ENCODE data around the gene FSIP1.
A peak's percentile ranks its signal among the peaks of the same experiment; 100 is the strongest.

FSIP1 gene

DNA sequence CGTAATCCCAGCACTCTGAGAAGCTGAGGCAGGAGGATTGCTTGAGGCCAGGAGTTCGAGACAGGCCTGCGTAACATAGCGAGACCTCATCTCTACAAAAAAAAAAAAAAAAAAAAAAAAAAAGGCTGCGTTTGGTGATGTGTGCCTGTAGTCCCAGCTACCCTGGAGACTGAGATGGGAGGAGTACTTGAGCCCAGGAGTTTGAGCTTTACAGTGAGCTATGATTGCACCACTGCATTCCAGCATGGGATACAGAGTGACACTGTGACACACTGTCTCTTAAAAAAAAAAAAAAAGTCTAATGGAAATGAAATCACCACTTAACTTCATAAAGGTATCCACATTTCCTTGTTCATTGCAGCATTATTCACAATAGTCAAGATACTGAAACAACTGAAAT, 136.2 kb downstream of the FSIP1 start:
- no peak for DNase-seq (ENCODE audit: low read depth)
- no peak overlapping the region for H3K4me3 ChIP-seq (ENCODE audit: low read depth, low read length)
- TF ChIP-seq, protein P1, sequence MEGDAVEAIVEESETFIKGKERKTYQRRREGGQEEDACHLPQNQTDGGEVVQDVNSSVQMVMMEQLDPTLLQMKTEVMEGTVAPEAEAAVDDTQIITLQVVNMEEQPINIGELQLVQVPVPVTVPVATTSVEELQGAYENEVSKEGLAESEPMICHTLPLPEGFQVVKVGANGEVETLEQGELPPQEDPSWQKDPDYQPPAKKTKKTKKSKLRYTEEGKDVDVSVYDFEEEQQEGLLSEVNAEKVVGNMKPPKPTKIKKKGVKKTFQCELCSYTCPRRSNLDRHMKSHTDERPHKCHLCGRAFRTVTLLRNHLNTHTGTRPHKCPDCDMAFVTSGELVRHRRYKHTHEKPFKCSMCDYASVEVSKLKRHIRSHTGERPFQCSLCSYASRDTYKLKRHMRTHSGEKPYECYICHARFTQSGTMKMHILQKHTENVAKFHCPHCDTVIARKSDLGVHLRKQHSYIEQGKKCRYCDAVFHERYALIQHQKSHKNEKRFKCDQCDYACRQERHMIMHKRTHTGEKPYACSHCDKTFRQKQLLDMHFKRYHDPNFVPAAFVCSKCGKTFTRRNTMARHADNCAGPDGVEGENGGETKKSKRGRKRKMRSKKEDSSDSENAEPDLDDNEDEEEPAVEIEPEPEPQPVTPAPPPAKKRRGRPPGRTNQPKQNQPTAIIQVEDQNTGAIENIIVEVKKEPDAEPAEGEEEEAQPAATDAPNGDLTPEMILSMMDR (conservative IDR thresholded peaks at IDR 0.05; ENCODE audit: low read depth, low read length) = no peak

DNA sequence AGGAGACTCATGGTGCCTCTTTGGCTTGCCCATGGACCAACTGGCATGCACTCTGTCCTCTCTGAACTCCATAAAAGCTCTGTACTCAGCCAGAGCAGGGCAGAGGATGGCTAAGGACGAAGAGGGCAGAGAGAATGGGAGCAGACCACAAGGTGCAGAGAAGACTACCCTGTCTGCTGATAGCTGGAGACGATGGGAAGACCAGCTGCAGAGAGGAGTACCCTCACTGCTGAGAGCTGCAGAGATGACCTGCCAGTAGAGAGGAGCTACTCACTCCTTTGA, 136.7 kb downstream of the FSIP1 start:
- H3K4me3 ChIP-seq (ENCODE audit: low read depth, low read length) = no peak overlapping the region
- TF ChIP-seq, protein P1 (conservative IDR thresholded peaks at IDR 0.05; ENCODE audit: low read depth, low read length) = no peak
- no peak for DNase-seq (ENCODE audit: low read depth)

DNA sequence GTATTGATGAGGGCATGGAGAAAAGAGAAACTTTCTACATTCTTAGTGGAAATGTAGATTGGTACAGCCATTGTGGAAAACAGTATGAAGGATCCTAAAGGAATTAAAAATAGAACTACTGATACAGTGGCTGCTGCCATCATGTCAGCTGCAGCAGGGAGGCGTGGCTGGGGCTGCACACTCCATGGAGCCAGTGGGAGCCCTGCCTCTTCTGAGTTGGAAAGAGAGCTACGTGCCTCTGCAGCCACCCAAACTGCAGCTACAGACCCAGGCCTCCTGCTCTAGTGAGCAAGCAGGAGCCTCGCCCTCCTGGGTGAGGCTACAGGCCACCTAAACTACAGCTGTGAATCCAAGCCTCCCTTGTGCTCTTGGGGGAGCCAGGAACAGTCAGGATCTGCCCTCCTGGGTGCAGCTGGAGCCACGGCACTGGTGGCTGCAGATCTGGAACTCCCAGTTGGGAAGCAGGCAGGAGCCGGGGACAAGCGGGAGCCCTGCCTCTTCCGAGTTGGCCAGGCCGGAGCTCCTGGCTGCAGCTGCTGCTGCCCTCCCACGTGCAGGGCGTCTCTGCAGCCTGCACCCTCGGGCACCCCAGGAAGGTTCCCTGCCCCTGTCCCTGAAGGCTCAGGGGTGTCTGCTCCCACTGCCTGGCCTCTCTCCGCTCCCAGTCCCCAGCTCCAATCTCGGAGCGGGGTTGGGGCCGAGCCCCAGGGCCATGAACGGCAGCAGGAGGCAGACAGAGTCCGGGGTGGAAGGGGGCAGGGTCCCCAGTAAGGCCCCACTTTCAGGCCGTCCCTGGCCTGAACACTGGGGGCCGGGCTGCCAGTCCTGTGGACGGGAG, 137.3 kb downstream of the FSIP1 start:
- DNase-seq (ENCODE audit: low read depth) = no peak
- TF ChIP-seq, protein P1 (conservative IDR thresholded peaks at IDR 0.05; ENCODE audit: low read depth, low read length) = no peak
- H3K4me3 ChIP-seq (ENCODE audit: low read depth, low read length) = no peak overlapping the region

- TF ChIP-seq, protein P1 (conservative IDR thresholded peaks at IDR 0.05; ENCODE audit: low read depth, low read length) = no peak
- no peak overlapping the region for H3K4me3 ChIP-seq (ENCODE audit: low read depth, low read length)
- no peak for DNase-seq (ENCODE audit: low read depth)
Measured at GRCh38 chr15:39644136-39644535, 138.5 kb downstream of the FSIP1 start.

- no peak overlapping the region for H3K4me3 ChIP-seq (ENCODE audit: low read depth, low read length)
- no peak for DNase-seq (ENCODE audit: low read depth)
Measured at GRCh38 chr15:39643727-39644126, 138.9 kb downstream of the FSIP1 start.

GRCh38 chr15:39642011-39642640, 140.5 kb downstream of the FSIP1 start:
- DNase-seq (ENCODE audit: low read depth) = peak; percentile 79
- no peak overlapping the region for H3K4me3 ChIP-seq (ENCODE audit: low read depth, low read length)
- TF ChIP-seq, protein P1 (conservative IDR thresholded peaks at IDR 0.05; ENCODE audit: low read depth, low read length) = no peak

More at GRCh38 chr15:39643727-39644126, 138.9 kb downstream of the FSIP1 start:
- TF ChIP-seq, protein P1 (conservative IDR thresholded peaks at IDR 0.05; ENCODE audit: low read depth, low read length) = no peak
